ENCODE data around the gene CRISPLD2.

- TF ChIP-seq CTCF (IDR thresholded peaks at IDR 0.05 in 2 of 3, conservative IDR thresholded peaks at IDR 0.05 in 1 of 3; ENCODE audit: control insufficient read depth in 2 of 3, extremely low read depth in 1 of 3, insufficient read depth in 1 of 3, low read depth in 3 of 3, low read length in 3 of 3) (no peak), CEBPB (IDR thresholded peaks at IDR 0.05; ENCODE audit: borderline replicate concordance in 1 of 2, low read depth in 2 of 2, low read length in 2 of 2) (no peak)
These were observed 12.0 kb upstream of the CRISPLD2 start for GRCh38 chr16:84807776-84808175.

All from GM12878 (cell line).